GM19023 (cell line): Measurements from ENCODE around the gene CLRN3.

Experiments used
- ATAC-seq: cut with Tn5 transposase; IDR thresholded peaks from one replicate; pipeline ENCODE4 v1.9.1; 2021; ENCODE audit warnings: mild to moderate bottlenecking, moderate library complexity; ENCODE audit not compliant: unreplicated experiment

The CLRN3 gene

DNA sequence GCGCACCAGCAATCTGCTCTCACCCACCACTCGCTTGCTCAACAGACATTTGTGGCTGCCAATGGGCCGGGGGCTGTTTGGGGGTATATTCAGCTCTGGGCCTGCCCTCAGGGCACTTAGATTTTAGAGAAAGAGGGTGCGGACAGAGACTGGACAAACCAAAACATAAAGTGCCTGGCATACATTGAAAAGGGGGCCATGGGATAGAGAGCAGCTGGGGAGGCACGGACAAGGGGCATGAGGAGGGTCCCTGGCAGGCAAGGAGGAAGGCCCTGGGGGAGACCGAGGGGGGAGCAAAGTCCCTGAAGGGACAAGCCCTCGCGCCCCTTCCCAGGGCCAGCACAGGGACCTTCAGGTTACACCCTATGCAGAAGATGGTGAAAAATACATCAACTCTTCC is 43.5 kb downstream of the CLRN3 start:
- ATAC-seq = no peak

GRCh38 chr10:127848226-127848625 is 44.5 kb downstream of the CLRN3 start:
- ATAC-seq = no peak

- no peak for ATAC-seq
These were observed 47.0 kb downstream of the CLRN3 start for GRCh38 chr10:127845756-127846155.

GRCh38 chr10:127840884-127841283 is 51.9 kb downstream of the CLRN3 start:
- no peak for ATAC-seq

DNA sequence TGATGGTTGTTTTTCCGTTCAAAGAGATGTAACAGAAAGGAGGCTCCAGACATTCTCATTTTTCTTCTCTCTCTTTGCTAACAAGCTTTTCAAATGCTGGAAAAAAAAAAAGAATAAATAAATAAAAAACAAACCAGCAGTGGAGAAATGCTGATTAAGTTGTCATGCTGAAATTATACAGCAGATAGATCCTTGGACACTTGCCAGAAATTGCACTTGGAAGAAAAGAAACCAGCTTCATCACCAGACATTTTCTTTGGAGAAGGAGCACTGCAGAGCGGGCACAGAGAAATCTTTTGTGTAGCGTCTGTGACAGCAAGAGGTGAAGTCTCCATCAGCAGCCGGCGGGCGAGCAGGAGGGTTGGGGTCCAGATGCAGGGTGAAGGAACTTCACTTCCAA is 55.8 kb downstream of the CLRN3 start:
- ATAC-seq = no peak

DNA sequence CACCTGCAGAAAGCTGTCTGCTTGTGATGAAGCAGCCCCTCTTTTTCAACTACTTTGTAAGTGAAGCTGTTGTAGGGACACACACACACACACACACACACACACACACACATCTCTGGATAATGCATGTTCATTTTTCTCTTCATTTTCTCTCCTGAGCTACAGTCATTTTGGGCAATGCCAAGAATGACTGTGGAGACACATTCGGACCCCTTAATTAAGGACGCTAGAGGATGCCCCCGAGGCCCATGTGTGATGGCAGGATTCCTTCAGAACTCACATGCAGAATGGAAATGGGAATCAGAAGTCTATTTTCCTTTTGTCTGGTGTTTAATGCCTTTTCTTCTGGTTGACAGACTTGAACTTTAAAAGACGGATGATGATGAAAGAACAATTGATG is 56.6 kb downstream of the CLRN3 start:
- no peak for ATAC-seq

- no peak for ATAC-seq
These were observed 58.0 kb downstream of the CLRN3 start for GRCh38 chr10:127834791-127835190.

GRCh38 chr10:127834221-127834620 is 58.5 kb downstream of the CLRN3 start:
- no peak for ATAC-seq

- no peak for ATAC-seq
These were observed 58.9 kb downstream of the CLRN3 start for GRCh38 chr10:127833804-127834203.

DNA sequence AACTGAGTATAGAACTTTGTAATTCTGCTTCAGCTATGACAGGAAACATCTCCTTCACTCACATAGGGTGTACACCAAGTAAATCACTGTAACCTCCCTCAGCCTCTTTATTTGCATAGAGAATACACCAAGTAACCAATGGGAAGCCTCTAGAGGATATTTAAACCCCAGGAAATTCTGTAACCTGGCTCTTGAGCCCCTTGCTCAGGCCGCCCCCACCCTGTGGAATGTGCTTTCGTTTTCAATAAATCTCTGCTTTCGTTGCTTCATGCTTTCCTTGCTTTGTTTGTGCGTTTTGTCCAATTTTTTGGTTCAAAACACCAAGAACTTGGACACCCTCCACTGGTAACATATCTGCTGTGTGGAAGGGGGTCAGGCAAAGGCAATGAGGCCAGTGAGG is 60.2 kb downstream of the CLRN3 start:
- ATAC-seq = no peak

- no peak for ATAC-seq
These were observed 62.3 kb downstream of the CLRN3 start for GRCh38 chr10:127830414-127830813.
